ENCODE results near the gene PGRMC1. TPM values are rescaled to one million over a fixed set of nuclear protein-coding genes. Genes with fewer than 3 reads are reported as not detected.

The PGRMC1 gene
- total and polyA plus RNA-seq, 7 donors = 6.3 to 15.4 (median 10.4) TPM

DNA sequence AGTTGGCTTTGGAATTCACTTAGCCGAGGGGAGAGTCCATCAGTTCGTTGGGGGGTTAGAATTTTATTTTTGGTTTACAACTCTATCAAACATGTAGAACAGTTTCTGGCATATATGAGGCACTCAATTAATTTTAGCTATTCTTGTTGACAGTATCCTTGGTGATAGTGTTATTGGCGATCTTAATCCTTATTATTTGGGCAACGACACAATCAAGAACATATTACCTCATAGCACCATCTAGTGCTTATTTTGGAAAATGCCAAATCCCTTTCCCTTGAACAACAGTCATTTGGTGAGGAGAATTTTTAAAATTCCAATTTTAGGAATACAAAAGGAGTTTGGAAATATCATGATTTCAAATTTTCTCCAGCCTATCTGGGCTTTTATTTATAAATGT is 17.9 kb upstream of the PGRMC1 start:
- H3K4me1 ChIP-seq = no peaks in the 10 kb centered on the region
- H3K4me3 ChIP-seq = no peak overlapping the region
- intact Hi-C loops (cut with DNase I) = no loop called here
- DNase-seq (no peak), ATAC-seq (no peak)
- H3K9me3 ChIP-seq = no peaks in the 10 kb centered on the region
- peaks cover 0 to 15% (median 0%) of the 10 kb centered on the region in 3 donors for H3K27me3 ChIP-seq (ENCODE audit: insufficient read depth in 3 of 3, low read length in 2 of 3)
- TF ChIP-seq, protein P1, sequence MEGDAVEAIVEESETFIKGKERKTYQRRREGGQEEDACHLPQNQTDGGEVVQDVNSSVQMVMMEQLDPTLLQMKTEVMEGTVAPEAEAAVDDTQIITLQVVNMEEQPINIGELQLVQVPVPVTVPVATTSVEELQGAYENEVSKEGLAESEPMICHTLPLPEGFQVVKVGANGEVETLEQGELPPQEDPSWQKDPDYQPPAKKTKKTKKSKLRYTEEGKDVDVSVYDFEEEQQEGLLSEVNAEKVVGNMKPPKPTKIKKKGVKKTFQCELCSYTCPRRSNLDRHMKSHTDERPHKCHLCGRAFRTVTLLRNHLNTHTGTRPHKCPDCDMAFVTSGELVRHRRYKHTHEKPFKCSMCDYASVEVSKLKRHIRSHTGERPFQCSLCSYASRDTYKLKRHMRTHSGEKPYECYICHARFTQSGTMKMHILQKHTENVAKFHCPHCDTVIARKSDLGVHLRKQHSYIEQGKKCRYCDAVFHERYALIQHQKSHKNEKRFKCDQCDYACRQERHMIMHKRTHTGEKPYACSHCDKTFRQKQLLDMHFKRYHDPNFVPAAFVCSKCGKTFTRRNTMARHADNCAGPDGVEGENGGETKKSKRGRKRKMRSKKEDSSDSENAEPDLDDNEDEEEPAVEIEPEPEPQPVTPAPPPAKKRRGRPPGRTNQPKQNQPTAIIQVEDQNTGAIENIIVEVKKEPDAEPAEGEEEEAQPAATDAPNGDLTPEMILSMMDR (IDR thresholded peaks at IDR 0.05) = peak; percentile 31
- 26 to 30% (median 26%) methylated on average over 4 of the region's 4 CpGs for WGBS, 3 donors
- H3K27ac ChIP-seq = no peak overlapping the region
- H3K36me3 ChIP-seq (ENCODE audit: insufficient read depth in 1 of 2, low read depth in 1 of 2) = no peaks in the 10 kb centered on the region

DNA sequence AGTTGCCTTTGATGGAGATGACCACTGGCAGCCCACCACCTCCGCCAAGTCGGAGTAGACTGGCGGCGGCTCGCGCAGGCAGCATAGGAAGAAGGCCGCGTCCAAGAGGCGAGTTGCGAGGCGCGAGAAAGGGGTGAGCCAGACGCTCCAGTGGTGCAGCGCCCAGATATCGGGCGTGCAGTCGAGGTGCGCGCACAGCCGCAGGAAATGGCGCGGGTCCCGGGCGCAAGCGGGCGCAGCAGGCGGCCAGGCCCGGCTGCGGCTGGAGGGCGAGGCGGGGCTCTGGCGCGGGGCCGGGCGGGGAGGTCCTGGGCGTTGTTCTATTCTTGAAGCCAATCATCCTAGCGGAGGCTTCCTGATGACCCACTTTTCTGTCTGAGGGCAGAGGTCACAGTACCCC is 13.2 kb upstream of the PGRMC1 start:
- no peaks in the 10 kb centered on the region for H3K9me3 ChIP-seq
- H3K27ac ChIP-seq = no peak overlapping the region
- peaks cover 0 to 12% (median 0%) of the 10 kb centered on the region in 3 donors for H3K27me3 ChIP-seq (ENCODE audit: insufficient read depth in 3 of 3, low read length in 2 of 3)
- ATAC-seq (no peak), DNase-seq (no peak)
- intact Hi-C loops (cut with DNase I) = no loop called here
- no peak overlapping the region for H3K4me3 ChIP-seq
- 68 to 76% (median 74%) methylated on average over 32 to 37 of the region's 37 CpGs for WGBS, 3 donors
- no peaks in the 10 kb centered on the region for H3K36me3 ChIP-seq (ENCODE audit: insufficient read depth in 1 of 2, low read depth in 1 of 2)
- H3K4me1 ChIP-seq = no peaks in the 10 kb centered on the region
- TF ChIP-seq, protein P1 (IDR thresholded peaks at IDR 0.05) = no peak

DNA sequence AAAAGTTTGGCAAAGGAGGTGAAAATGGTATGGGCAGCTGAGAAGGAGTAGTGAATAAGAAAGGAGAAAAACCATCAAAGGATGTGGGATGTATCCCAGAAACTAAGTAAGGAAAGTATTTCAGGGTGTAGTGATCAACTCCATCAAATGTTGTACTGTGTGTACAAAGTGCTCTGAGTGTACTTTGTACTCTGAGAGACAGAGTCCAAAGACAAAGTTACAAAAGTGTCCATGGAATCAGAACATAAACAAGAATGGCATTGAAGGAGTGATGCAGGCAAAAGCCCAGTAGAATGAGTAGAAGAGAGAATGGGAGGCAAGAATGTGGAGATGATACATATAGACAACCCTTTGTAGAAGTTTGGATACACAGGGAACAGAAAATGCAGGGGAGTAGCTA is 12.3 kb upstream of the PGRMC1 start:
- ATAC-seq = no peak
- DNase-seq = no peak
- Histone ChIP-seq H3K27ac (no peak overlapping the region), H3K27me3 (ENCODE audit: insufficient read depth in 3 of 3, low read length in 2 of 3) (peaks cover 0 to 12% (median 0%) of the 10 kb centered on the region in 3 donors), H3K4me3 (no peak overlapping the region), H3K36me3 (ENCODE audit: insufficient read depth in 1 of 2, low read depth in 1 of 2) (no peaks in the 10 kb centered on the region), H3K9me3 (no peaks in the 10 kb centered on the region), H3K4me1 (no peaks in the 10 kb centered on the region)
- intact Hi-C loops (cut with DNase I) = no loop called here
- TF ChIP-seq, protein P1 (IDR thresholded peaks at IDR 0.05) = no peak

DNA sequence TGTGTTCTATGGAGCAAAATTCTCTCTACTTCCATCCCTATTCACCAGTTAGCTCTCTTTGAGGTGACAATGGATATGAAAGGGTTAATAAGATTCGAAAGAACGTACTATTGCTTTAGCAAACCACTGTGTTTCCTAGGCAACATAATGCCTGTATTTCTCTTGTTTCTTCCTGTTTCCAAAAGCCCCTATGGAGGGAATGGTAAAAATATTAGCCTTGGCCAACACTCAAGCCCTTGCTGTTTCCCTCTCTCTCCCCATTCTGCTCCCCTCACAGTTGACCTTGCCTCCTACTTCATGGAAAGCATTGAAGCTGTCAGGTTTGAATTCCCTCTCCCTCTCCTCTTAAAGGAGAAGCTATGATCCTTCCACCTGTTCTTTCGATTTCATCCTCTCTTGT is 9.6 kb upstream of the PGRMC1 start:
- TF ChIP-seq, protein P1 (IDR thresholded peaks at IDR 0.05) = no peak
- no peaks in the 10 kb centered on the region for H3K9me3 ChIP-seq
- WGBS, 3 donors = 25 to 32% (median 27%) methylated on average over 3 of the region's 3 CpGs
- H3K4me1 ChIP-seq = no peaks in the 10 kb centered on the region
- no peak for DNase-seq
- no peaks in the 10 kb centered on the region for H3K36me3 ChIP-seq (ENCODE audit: insufficient read depth in 1 of 2, low read depth in 1 of 2)
- H3K27ac ChIP-seq = no peak overlapping the region
- H3K27me3 ChIP-seq (ENCODE audit: insufficient read depth in 3 of 3, low read length in 2 of 3) = peaks cover 0 to 13% (median 0%) of the 10 kb centered on the region in 3 donors
- ATAC-seq = no peak
- H3K4me3 ChIP-seq = no peak overlapping the region
- intact Hi-C loops (cut with DNase I) = no loop called here

DNA sequence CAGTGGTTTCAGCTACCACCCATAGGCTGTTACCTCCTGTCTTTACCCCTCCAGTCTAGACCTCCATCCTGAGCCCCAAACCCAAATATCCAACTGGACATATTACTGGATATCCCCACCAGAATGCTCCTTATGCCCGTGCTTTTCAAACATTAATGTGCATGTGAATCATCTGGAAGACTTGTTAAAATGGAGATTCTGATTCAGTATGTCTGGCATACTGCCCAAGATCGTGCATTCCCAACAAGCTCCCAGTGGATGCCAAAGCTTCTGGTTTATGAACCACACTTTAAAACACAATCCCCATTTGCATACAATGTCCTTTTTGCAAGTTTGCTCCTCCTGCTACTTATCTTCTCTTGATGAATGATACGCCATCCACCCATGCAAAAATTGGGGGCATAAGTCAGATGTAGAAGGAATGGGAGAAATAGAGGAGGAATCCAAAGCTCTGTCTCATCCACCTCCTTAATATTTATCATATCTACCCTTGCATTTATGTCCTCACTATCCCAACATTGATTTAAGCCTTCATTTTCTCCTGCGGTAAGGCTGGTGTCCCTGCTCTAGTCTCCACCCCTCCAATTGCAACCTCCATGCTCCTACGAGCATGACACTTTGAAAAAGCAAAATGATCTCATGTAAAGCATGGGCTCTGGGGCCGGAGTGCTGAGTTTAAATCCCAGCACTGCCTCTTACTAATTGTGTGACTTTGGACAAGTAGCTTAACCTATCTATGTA is 7.4 kb upstream of the PGRMC1 start:
- Histone ChIP-seq H3K36me3 (ENCODE audit: insufficient read depth in 1 of 2, low read depth in 1 of 2) (no peaks in the 10 kb centered on the region), H3K4me3 (no peak overlapping the region), H3K4me1 (no peaks in the 10 kb centered on the region), H3K9me3 (no peaks in the 10 kb centered on the region), H3K27me3 (ENCODE audit: insufficient read depth in 3 of 3, low read length in 2 of 3) (peaks cover 0 to 8% (median 0%) of the 10 kb centered on the region in 3 donors), H3K27ac (no peak overlapping the region)
- TF ChIP-seq, protein P1 (IDR thresholded peaks at IDR 0.05) = no peak
- no peak for DNase-seq
- ATAC-seq = no peak
- intact Hi-C loops (cut with DNase I) = no loop called here
- WGBS, 3 donors = 48 to 55% (median 52%) methylated on average over 6 of the region's 6 CpGs
